GM18909 (cell line): Measurements from ENCODE around the gene GLI2.

ENCODE experiments used
- ATAC-seq: cut with Tn5 transposase; IDR thresholded peaks from one replicate; pipeline ENCODE4 v1.9.1; 2021; ENCODE audit warnings: mild to moderate bottlenecking; ENCODE audit not compliant: unreplicated experiment, poor library complexity

Gene GLI2

DNA sequence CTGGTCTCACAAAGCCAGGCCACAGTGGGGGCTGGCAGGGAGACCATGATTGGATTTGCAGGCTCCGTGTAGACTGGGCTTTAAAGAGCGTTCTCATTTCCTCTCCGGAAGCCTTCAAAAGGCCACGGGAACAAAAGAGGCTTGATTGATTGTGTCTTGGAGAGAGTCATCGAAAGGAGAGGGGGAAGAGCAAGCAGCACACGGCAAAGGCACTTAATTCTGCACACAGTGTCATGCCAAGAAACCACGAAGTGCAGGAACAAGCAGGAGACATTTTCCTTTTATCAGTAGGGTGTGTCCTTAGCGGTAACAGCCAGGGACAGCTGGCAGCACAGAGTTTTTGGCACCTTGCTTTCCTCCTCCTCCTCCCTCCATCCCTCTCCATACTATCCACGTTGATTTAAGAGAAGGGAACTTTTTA, 47.7 kb downstream of the GLI2 start:
- ATAC-seq: no peak

- ATAC-seq: no peak
Measured at GRCh38 chr2:120783969-120784372, 48.3 kb downstream of the GLI2 start.
